Type B pancreatic cell (in vitro differentiated cells): ENCODE data around the gene ZNF300. TPM values are rescaled to one million over a fixed set of nuclear protein-coding genes. Genes with fewer than 3 reads are reported as not detected.
A peak's percentile ranks its signal among the peaks of the same experiment; 100 is the strongest.

ENCODE experiments used
- DNase-seq: peaks from one replicate; pipeline ENCODE4 v3.0.0; 2021; ENCODE audit warnings: mixed read lengths; ENCODE audit not compliant: unreplicated experiment; ENCODE audit errors: extremely low spot score
- H3K27ac Mint-ChIP-seq: 2 replicates; pipeline ENCODE4 v1.8.0; 2021; ENCODE audit warnings: mild to moderate bottlenecking, mixed read lengths
- H3K27me3 Mint-ChIP-seq: 2 replicates; pipeline ENCODE4 v1.8.0; 2021; ENCODE audit warnings: mixed read lengths
- H3K36me3 Mint-ChIP-seq: 2 replicates; pipeline ENCODE4 v1.8.0; 2021; ENCODE audit warnings: mixed read lengths
- H3K4me1 Mint-ChIP-seq: one replicate; pipeline ENCODE4 v1.8.0; 2021; ENCODE audit warnings: mixed read lengths; ENCODE audit not compliant: unreplicated experiment
- H3K4me3 Mint-ChIP-seq: 2 replicates; pipeline ENCODE4 v1.8.0; 2021; ENCODE audit warnings: mild to moderate bottlenecking, mixed read lengths
- H3K9me3 Mint-ChIP-seq: 2 replicates; pipeline ENCODE4 v1.8.0; 2021; ENCODE audit warnings: mixed read lengths
- long read RNA-seq: library from polyadenylated mRNA; unstranded; transcript quantifications from one replicate; pipeline ENCODE4 v2.0.0, GENCODE V29; 2020
- total RNA-seq: library from RNA; stranded (reverse); gene quantifications from 2 replicates; pipeline ENCODE4 v1.2.1, GENCODE V29; 2021; ENCODE audit warnings: low replicate concordance
- TF ChIP-seq, protein P1 (sequence below): fragments of 200-600 bp; sonication (generic); conservative IDR thresholded peaks from 2 replicates; pipeline ENCODE4 v1.5.0; 2021; ENCODE audit warnings: antibody characterized with exemption, mild to moderate bottlenecking

ZNF300 gene
- total RNA-seq, result 11.9 and 15.0 TPM in 2 replicates
- long read RNA-seq, full-length matches to known transcripts, result 20 of 26 reads
- long read RNA-seq, partial matches to known transcripts, result 2 of 26 reads
- long read RNA-seq, other reads (novel, unspliced or antisense), result 4 of 26 reads

DNA sequence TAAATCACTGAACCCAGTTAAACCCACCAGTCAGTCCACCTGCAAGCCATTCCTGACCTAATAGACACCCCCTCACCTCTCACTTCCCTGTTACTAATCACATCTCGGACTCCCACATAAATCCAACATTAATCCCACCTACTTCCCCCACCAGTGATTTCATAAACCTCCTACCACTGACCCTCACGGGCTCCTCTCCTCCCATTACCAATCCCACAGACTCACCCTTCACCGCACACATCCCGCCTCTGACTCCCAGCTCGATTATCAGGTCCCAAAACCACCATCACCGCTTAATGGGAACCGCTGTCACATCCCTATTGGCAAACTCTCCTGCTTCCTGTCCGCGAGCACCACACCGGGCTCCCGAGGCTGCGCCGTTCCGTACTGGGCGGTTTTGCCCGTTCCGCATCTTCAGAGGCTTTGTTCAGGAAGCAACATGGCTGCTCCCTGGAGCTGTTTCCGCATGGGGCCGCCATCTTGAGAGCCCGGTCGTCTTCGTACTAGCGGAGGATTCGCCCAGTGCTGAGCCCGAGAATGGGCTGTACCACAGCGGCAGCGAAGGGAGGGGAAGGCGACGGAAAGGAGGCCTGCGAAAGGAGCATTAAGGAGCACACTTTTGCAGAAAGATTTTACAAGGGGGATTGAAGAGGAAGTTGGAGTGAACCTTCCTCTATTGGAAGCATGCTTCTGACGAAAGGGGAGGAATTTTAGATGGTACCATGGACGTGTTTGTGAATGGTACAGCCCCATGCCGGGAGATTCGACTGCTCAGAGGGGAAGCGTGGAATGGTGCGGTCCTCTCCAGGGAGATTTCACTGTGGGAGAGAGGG, at the start of gene ZNF300:
TSS of gene ZNF300 (minus strand) at position 502 of the 833 bp plus-strand sequence. CDS start 1,825 bp downstream, outside the sequence.
- Mint-ChIP-seq H3K4me3 (peak within 1 kb of the TSS; percentile 99), H3K9me3 (peaks cover 18% of the 10 kb centered on the region), H3K4me1 (peaks cover 15% of the 10 kb centered on the region), H3K27me3 (no peaks in the 10 kb centered on the region), H3K27ac (peak within 1 kb of the TSS; percentile 99), H3K36me3 (peaks cover 45% of the 10 kb centered on the region)
- DNase-seq, result peak; percentile 89
- TF ChIP-seq, protein P1, sequence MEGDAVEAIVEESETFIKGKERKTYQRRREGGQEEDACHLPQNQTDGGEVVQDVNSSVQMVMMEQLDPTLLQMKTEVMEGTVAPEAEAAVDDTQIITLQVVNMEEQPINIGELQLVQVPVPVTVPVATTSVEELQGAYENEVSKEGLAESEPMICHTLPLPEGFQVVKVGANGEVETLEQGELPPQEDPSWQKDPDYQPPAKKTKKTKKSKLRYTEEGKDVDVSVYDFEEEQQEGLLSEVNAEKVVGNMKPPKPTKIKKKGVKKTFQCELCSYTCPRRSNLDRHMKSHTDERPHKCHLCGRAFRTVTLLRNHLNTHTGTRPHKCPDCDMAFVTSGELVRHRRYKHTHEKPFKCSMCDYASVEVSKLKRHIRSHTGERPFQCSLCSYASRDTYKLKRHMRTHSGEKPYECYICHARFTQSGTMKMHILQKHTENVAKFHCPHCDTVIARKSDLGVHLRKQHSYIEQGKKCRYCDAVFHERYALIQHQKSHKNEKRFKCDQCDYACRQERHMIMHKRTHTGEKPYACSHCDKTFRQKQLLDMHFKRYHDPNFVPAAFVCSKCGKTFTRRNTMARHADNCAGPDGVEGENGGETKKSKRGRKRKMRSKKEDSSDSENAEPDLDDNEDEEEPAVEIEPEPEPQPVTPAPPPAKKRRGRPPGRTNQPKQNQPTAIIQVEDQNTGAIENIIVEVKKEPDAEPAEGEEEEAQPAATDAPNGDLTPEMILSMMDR, result no peak

DNA sequence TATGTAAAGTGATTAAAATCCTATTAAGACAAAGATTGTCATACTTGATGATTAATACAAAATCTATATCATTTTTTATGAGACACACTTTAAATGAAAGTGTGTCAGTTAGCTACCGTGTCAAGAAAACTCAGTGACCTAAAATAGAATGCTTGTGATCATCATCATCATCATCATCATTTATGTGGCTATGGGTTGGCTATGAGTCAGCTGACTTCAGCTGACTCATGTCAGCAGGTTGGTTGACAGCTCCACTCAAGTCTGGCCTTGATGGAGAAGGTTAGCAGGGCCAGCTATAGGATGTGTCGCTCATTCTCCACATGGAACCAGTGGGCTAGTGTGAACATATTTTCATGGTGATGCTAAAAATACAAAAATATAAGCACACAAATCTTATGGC, 43.8 kb upstream of the ZNF300 start:
- H3K27me3 Mint-ChIP-seq, result no peaks in the 10 kb centered on the region
- H3K9me3 Mint-ChIP-seq, result peaks cover 38% of the 10 kb centered on the region
- no peaks in the 10 kb centered on the region for H3K4me1 Mint-ChIP-seq
- TF ChIP-seq, protein P1, result no peak
- H3K36me3 Mint-ChIP-seq, result no peaks in the 10 kb centered on the region
- DNase-seq, result no peak
- H3K4me3 Mint-ChIP-seq, result no peak overlapping the region
- no peak overlapping the region for H3K27ac Mint-ChIP-seq

DNA sequence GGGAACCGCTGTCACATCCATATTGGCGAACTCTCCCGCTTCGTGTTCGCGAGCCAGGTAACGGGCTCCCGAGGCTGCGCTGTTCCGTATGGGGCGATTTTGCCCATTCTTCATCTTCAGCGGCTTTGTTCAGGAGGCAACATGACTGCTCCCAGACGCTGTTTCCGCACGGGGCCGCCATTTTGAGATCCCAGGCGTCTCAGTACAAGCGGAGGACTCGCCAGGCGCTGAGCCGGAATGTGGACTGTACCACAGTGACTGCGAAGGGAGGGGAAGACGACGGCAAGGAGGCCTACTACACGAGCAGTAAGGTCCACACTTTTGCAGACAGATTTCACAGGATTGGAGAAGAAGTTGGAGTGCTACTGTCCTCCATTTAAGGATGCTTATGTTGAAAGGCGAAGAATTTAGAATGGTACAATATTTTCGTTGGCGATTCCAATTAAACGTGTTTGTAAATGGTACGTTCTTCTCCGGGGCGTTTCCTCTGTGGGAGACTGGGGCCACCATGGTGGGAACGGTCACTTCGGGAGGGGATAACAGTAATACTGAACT, 41.6 kb upstream of the ZNF300 start:
- Mint-ChIP-seq H3K4me3 (no peak overlapping the region), H3K36me3 (no peaks in the 10 kb centered on the region), H3K4me1 (no peaks in the 10 kb centered on the region), H3K27me3 (no peaks in the 10 kb centered on the region), H3K9me3 (peaks cover 38% of the 10 kb centered on the region), H3K27ac (no peak overlapping the region)
- no peak for DNase-seq
- TF ChIP-seq, protein P1, result no peak

DNA sequence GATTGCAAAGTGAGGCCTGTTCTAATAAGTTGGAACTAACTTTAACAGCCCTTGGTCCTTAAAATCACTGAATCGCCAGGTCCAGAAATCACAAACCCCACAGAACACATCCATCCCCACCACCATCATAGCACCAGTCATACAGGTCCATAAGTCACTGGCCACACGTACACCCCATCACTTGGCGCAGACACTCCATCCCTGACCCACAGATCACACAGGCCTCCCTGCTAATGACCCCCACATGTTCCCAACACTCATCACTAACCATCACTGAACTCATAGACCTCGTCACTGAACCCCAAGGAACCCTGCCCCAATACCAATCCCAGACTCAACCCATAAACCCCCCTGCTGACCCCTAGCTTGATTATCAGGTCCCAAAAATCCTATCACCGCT, 41.2 kb upstream of the ZNF300 start:
- TF ChIP-seq, protein P1, result no peak
- H3K4me1 Mint-ChIP-seq, result no peaks in the 10 kb centered on the region
- no peak overlapping the region for H3K27ac Mint-ChIP-seq
- DNase-seq, result no peak
- no peaks in the 10 kb centered on the region for H3K36me3 Mint-ChIP-seq
- no peaks in the 10 kb centered on the region for H3K27me3 Mint-ChIP-seq
- no peak overlapping the region for H3K4me3 Mint-ChIP-seq
- peaks cover 38% of the 10 kb centered on the region for H3K9me3 Mint-ChIP-seq

DNA sequence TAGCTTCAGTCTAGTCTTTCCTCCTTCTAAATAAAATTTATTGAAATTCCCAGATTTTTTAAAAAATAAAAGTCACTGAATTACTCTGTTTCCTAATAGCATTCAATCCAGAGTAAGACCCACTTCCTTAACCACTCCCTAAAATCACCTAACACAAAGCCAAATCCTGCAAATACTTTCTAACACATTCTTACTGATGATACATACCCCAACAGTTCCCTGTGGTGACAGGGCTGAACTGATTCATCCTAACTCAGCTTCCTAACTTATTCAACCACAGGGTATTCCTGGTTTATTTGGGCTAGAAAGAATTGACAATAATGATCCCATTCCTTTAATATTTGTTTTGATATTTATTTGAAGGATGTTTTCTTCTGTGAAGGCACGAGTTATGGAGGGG, 40.7 kb upstream of the ZNF300 start:
- H3K27me3 Mint-ChIP-seq, result no peaks in the 10 kb centered on the region
- H3K4me1 Mint-ChIP-seq, result no peaks in the 10 kb centered on the region
- no peak for DNase-seq
- H3K4me3 Mint-ChIP-seq, result no peak overlapping the region
- no peaks in the 10 kb centered on the region for H3K36me3 Mint-ChIP-seq
- no peak overlapping the region for H3K27ac Mint-ChIP-seq
- H3K9me3 Mint-ChIP-seq, result peaks cover 33% of the 10 kb centered on the region
- TF ChIP-seq, protein P1, result no peak
